NB4 (cell line): Measurements from ENCODE around the gene MRM2.

Experiments used
- CTCF ChIP-seq: IDR thresholded peaks from one replicate; pipeline ENCODE4 v1.5.1; 2012; ENCODE audit warnings: low read depth, low read length
- MAX ChIP-seq: IDR thresholded peaks from 2 replicates; pipeline ENCODE4 v1.6.1; 2011; ENCODE audit warnings: low read depth, low read length
- MYC ChIP-seq: IDR thresholded peaks from 2 replicates; pipeline ENCODE4 v1.6.1; 2011; ENCODE audit warnings: low read depth, low read length
- POLR2A ChIP-seq: IDR thresholded peaks from 2 replicates; pipeline ENCODE4 v1.6.1; 2011; ENCODE audit warnings: mild to moderate bottlenecking; ENCODE audit not compliant: insufficient read length; ENCODE audit errors: extremely low read depth

GRCh38 chr7:2260820-2261219, 18.8 kb upstream of the MRM2 start:
- no peak for TF ChIP-seq CTCF
- no peak for TF ChIP-seq MYC
- TF ChIP-seq POLR2A = no peak
- TF ChIP-seq MAX = no peak
